GM18499 (cell line): ENCODE results near the gene REEP6.

Experiments used
- ATAC-seq: cut with Tn5 transposase; IDR thresholded peaks from one replicate; pipeline ENCODE4 v1.9.1; 2021; ENCODE audit warnings: moderate number of reproducible peaks; ENCODE audit not compliant: insufficient read depth, unreplicated experiment

The REEP6 gene

GRCh38 chr19:1540365-1540925 lies 49.5 kb downstream of the REEP6 start:
- ATAC-seq = no peak
